GM18873 (cell line): ENCODE measurements around the gene ODAD3.
"Not testable (repeated sequence)": the region's sequence is repeated elsewhere in the genome, so short reads cannot be mapped to it uniquely, and the experiment has no call there.

Experiments used
- ATAC-seq: cut with Tn5 transposase; IDR thresholded peaks from one replicate; pipeline ENCODE4 v1.9.1; 2021; ENCODE audit warnings: mild to moderate bottlenecking, moderate library complexity, moderate number of reproducible peaks; ENCODE audit not compliant: unreplicated experiment, low FRiP score

The ODAD3 gene

DNA sequence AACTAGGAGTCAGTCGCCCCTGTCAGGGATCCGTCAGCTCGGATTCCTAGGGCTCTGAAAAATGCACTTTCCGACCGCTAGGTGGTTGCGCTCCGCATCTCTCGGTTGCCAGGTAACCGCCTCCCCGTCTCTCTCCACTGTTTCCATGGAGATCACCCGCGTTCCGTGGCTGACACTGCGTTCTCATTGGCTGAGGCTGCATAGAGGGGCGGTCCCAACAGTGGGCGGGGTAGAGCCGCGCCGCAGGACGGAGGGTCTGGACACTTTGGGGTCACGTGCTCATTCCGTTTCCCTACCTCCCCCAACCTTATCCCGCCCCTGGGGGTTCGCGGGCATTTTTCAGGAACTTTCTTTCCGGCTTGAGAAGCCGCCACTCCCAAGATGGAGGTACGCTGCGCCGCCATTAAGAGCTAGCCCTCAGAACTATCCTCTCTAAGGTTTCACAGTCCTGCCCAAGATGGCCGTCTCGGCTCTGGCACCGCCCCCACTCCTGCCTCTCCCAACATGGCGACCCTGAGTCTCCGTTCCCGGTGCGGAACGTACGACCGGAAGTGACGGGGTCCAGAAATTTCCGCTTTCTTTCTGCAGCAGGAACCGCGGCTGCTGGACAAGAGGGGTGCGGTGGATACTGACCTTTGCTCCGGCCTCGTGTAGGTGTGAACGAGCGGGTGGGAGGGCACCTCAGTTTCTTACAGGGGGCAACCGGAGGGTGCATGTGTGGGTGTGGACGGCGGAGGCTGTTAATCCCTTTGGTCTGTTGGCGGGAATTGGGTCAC, at the start of gene ODAD3, which contains the start of gene PRKCSH:
Gene ODAD3, minus strand, starts transcription at position 65 of the 776 bp plus-strand sequence. CDS start 105 bp downstream, outside the sequence.
Gene PRKCSH, plus strand, starts transcription at position 579 of the 776 bp plus-strand sequence. CDS start 483 bp downstream, outside the sequence.
- ATAC-seq, result peak; percentile 89

DNA sequence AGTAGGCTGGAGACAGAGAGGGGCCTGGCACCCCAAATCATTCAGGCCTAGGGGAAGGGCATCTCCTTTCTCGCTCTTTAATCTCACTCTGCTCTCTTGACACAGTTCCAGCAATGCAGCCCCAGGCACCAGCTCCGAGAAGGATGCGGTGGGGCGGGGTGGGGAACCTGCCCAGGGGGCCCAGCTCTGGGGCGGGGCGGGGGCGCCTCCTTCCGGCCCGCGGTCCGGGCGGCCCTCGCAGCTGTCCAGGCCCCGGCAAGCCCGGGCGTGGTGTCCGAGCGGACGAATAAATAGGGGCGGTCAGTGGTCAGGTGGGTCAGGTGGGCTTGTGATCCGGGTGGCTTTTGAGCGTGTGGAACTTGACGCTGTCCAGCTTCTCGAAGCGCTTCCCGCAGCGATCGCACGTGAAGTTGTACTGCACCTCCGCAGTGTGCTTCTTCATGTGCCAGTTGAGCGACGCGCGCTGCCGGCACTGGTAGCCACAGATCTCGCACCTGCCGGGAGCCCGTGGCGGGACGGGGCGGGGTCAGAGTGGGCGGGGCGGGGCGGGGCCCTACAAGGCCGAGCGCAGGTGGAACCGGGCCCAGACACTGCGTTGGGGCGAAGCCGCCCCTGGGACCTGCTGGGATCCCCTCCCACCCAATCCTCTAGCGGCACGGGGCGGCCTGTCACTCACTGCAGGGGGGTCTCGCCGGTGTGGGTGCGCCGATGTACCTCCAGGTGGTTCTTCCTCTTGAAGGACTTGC, 48.6 kb upstream of the ODAD3 start:
- no peak for ATAC-seq

DNA sequence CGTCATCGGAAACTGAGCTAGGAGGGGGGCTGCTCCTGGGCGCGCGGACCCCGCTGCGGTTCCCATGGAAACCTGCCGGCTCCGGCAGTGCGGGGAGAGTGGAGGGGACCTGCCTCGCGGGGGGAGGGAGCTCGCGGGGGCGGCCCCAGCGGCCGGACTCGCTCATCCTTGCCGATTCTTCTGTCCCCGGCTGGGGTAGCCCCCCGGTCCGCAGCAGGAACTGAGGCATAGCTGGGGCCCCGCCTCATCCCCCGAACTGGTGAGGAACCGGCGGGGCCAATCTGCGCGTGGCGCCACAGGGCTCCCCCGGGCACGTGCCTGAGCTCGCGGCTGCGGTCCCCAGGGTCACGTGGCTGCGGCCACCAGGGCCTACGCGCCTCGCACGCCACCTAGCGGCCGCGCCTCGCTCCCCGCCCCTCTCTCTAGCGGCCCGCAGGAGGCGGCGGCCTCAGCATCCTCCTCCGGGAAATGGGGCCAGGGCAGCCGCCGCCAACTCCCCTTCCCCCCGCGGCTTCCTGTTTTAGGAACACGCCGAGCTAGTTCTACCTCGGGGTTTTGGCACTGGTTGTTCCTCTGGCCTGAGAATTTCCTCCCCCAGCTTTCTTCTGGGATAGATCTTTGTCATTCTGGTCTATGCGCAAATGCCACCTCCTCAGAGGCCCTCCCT, 47.6 kb upstream of the ODAD3 start:
- ATAC-seq, result no peak

DNA sequence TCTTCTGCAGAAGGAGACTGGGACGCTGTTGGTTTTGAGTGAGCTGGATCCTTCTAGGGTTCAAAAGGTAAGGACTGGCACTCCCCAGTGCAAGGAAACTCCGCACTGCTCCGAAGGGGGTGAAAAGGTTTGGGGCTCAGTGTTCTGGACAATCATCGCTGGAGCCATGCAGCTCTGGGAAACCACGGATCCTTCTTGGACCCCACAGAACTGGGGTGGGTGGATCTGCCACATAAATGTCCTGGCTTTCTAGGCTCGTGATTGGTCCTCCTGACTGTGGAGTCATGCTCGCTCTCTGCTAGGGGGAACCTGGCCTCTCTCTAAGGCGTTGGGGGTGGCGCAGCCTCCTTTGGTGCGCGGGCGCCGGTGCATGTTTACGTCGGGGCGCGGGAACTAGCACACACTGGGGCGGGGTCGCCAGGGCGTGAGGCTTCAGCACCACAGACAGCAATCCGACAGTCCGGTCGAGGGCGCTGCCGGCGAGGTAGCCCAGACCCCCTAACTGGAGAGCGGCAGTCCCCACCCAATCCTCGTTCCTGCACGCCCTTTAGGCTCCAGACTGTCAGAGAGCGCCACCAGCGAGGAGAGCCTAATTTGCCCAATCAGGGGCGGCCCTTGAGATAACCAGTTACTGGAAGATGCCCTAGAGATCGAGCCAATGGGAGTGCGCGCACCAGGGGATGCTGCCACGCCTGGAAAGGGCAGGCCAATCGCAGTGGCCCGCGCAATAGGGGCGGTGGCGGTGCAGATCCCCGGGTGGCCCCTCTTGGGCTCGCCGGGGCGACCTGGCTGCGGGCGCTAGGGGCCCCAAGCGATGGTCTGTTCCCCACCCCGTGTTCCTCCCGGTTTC, 46.8 kb upstream of the ODAD3 start:
- no peak for ATAC-seq

DNA sequence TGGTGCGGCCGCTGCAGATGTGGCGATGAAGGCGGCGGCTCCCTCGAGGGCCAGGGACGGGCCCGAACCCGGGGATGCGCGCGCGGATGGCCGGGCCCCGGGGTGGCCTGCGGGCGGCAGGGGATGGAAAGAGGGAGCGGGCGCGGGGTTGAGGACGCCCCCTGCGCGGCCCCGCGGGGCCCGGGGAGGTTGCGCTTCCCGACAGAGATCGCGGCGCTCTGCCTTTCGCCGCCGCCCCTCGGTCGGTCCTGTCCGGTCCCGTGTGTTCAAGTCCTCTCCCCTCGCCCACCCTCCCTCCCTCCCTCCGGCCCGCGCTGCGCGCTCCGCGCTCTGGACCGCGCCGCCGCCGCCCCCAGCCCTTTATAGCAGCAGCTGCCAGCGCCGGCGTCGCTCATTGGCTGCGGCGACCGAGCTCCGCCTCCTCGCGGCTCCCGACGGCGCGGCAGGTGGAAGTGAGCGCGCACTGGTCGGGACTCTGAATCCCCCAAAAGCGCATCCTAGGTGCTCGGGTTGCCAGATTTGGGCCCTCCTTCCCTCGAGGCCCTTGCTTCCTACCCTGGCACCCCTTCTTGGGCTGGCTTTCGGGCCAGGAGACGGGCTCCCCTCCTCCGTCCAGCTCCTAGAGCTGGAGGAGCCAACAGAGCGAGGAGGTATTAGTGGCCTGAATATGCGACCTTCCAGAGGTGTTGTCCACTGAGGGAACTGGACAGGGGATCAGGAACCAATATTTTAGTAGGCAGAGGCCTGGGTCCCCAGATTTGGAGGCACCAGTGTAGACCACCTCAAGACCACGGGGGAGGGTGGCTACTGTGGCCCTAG, 46.0 kb upstream of the ODAD3 start, which contains the start of gene ELAVL3:
Gene ELAVL3, minus strand, starts transcription at position 332 of the 819 bp plus-strand sequence. CDS start 438 bp downstream, outside the sequence.
- ATAC-seq, result no peak

DNA sequence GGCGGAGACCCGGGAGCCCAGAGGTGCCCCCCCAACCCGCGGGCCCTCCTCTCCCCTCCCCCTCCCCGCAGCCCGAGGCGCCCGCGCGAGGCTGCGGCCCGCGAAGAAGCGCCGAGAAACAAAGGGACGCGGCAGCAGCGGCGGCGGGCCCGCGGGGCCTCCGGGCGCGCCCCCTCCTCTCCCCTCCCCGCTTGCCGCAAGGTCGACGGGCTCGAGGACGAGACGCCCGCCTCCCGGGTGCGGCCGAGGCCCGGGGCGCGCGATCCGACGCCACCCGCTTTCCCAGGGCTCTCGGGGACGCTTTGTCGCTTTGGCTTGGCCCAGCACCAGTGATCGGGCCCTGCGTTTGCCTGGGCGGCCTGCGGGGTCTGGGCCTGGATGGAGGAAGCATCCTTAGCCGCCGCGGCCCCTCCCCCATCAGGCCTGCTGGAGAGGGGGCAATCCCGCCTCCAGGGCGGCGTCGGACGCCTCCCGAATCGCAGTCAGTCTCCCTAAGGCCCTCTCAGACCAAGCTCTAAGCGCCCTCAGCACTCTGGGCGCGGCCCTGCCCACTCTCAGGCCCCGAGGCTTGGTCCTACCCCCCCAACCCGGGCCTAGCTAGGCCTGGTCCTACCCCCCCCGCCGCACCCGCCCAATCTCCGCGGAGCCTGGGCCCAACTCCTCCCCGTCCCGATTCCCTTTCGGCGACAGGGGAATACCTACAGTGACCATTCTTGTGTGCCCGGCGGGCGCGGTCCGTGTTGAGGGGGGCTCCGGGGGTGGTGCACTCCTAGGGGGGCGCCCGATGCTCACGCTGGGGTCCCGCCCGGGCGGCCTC, 45.2 kb upstream of the ODAD3 start:
- ATAC-seq, result no peak

DNA sequence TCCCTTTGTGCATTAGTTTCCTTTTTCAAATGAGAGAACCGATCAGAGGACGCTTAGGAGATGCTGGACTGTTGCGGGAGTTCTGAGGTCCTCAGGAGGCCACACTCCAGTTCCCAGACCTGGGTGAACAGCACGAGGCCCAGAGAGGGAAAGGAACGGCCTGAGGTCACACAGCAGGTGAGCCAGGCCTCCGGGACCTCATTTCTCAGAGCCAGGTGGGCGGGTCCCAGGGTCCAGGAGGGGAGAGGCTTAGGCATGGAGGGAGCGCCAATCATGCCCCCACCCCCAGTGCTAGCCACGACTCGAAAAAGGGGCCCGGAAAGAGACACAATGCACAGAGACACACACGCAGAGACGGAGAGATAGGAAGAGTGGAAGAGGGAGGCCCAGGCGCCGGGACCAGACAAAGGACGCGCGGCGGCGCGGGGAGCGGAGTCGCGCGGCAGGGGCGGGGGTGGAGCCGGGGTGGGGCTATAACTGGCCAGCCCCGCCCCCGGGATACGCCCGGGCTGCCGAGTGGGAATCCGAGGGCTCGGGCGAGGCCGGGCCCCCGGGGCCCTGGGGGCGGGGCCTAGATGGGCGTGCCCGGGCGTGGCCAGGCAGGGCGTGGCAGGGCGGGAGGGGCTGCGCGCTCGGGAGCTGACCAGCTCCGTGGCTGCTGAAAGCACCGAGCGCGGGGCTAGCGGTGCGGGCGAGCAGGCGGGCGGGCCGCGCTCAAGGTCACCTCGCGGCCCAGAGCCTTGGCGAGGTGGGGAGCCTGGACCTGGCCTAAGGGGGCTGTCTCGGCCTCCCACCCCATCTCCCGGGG, 44.4 kb upstream of the ODAD3 start:
- ATAC-seq, result no peak

DNA sequence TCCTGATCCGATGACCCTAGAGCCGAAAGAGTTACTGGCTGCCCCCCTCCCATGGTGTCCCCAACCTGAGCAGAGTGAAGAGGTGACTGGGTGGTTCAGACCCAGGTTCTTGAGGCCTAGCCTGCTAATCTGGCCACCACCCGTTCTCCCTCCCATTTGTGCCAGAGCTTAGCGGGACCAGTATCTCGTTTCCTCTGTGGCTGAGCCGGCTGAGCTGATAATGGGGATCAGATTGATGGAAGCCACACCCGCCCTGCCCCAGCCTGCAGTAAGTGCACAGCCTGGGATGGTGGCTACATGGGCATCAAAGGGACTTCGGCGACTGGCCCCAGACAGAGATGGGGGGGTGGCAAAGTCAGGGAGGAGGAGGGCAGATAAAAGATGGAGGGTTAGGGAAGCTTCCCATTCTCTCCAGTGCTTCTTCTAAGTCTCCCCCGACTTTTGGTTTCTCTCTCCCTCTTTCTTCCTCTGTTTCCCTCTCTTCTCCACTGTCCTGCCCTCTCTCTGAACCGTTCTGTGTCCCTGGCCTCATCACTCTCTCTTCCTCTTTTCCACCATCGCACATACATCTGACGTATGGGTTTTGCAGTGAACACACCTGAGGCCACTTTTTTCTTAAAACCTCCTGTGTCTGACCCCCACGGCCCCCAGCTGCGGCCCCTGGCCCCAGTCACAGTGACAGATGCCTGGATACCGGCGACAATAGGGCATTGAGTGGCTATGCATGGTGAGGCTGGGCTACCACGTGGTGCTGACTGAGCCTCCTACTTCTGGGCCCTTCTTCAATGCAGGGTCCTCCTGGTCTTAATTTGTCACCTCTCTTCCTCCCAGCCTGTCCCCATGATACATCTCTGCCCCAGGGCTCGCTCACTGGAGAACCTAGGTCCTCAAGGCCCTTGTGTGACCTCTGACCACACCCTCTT, 43.5 kb upstream of the ODAD3 start:
- no peak for ATAC-seq

DNA sequence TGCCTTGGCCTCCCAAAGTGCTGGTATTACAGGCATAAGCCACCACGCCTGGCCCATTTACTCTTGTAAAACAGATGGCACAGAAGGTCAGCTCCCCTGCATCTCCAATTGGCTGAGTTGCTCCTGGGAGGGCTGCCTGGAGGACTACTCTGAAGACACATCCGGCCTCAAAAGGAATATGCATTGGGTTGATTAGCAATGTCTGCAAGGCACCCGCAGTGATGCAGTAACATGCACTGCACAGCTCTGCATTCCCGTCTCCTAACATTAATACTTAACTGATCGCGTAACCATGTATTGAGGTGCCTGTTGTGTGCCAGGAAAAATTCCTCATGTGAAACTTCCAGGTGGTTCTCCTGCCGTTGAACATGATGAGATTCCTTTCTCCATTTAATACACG, 40.9 kb upstream of the ODAD3 start:
- no peak for ATAC-seq

DNA sequence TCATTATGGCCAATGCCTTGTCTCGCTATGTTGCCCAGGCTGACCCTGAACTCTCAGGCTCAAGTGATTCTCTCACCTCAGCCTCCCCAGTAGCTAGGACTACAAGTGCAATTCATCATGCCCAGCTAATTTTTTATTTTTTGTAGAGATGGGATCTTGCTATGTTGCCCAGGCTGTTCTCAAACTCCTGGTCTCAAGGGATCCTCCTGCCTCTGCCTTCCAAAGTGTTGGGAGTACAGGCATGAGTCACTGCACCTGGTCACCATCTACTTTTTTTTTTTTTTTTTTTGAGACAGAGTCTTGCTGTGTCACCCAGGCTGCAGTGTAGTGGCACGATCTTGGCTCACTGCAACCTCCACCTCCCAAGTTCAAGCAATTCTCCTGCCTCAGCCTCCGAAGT, 40.4 kb upstream of the ODAD3 start:
- ATAC-seq, result not testable (repeated sequence)

DNA sequence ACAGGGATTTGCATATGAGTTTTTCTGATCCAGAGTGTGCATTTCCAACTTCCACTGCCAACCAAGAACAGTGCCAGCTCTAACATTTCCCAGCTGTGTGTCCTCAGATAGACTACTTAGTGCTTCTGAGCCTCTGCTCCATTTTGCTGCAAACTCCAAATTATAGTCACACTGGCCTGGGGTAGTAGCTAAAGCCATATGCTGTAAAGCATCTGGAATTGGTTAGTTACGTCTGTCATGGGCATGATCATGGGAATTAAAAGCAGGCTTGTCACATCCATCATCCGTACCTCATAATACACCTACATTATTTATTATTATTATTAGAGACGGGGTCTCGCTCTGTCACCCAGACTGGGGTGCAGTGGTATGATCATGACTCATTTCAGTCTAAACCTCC, 38.8 kb upstream of the ODAD3 start:
- no peak for ATAC-seq

DNA sequence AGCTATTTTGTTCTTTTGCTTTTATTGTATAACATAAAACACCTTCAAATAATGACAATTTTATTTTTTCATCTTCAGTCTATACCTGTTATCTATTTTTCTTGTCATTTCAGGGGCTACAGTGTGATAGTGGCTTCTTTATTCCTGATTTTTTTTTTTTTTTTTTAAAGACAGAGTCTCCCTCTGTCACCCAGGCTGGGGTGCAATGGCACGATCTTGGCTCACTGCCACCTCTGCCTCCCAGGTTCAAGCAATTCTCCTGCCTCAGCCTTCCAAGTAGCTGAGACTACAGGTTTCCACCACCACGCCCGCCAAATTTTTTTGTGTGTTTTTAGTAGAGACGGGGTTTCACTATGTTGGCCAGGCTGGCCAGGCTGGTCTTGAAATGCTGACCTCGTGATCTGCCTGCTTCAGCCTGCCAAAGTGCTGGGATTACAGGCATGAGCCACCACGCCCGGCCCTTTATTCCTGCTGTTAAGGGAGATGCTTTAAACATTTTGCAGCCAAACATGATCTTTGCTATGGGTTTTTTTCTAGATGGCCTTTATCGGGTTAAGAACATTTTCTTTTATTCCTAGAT, 33.4 kb upstream of the ODAD3 start:
- ATAC-seq, result not testable (repeated sequence)

DNA sequence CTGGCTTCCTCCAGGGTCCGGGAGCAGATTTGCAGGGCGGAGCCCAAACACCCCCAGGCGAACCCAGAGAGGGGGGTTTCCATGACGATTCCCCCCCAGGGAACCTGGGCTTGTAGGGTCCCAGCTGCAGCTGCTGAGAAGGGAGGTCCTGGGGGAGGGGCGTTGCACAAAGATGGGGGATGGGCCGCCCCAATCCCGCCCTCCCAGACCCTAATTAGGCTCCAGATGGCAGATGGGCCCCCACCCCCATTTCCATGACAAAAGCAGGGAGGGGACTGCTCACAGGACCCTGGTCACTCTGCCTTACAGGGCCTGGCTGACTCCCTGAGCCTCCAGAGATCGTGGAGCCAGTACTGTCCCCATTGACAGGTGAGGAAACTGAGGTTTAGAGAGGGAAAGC, 30.7 kb upstream of the ODAD3 start:
- no peak for ATAC-seq

DNA sequence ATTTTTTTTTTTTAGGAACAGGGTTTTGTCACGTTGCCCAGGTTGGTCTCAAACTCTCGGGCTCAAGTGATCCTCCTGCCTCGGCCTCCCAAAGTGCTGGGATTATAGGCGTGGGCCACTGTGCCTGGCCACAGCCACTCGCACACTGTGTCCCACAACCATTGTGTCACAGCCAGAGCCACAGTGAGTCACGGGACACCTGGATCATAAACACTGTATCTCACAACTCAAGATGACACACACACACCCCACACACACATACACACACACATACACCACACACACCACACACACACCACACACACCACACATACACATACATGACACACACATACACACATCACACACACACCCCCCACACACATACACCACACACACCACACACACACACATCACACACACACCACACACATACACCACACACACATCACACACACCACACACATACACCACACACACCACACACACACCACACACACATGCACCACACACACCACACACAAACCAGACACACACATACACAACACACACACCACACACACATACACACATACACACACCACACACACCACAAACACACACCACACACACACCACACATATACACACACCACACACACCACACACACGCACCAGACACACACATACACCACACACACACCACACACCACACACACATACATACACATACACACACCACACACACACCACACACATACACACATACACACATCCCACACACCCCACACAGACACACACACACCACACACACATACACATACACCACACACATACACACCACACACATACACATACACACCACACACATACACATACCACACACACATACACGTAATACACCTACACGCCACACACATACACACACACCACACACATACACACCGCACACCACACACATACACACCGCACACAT, 29.7 kb upstream of the ODAD3 start:
- no peak for ATAC-seq

DNA sequence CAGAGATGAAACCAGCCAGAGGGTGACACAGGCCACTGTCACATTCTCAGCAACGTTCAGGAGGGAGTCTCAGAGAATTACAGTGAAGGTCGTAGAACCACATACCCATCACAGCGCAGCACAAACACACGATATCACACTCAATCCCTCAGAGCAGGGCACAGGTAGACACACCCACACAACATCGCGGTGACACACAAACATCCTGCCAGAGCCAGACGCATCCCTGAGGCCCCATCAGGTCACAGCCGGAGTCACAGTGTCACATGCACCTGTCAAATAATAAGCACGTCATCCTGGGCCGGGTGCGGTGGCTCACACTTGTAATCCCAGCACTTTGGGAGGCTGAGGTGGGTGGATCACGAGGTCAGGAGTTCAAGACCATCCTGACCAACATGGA, 28.5 kb upstream of the ODAD3 start:
- ATAC-seq, result no peak
